Neural progenitor cell (in vitro differentiated cells): Measurements from ENCODE around the gene CA10.

Experiments
- EZH2phosphoT487 ChIP-seq: fragments of 200-600 bp; sonication (generic); IDR thresholded peaks from 2 replicates; pipeline ENCODE4 v1.6.1; 2017; ENCODE audit warnings: antibody characterized with exemption
- TF ChIP-seq, protein P1 (sequence below): fragments of 200-600 bp; sonication (generic); IDR thresholded peaks from 2 replicates; pipeline ENCODE4 v1.5.1; 2017; ENCODE audit warnings: antibody characterized with exemption, mild to moderate bottlenecking

DNA sequence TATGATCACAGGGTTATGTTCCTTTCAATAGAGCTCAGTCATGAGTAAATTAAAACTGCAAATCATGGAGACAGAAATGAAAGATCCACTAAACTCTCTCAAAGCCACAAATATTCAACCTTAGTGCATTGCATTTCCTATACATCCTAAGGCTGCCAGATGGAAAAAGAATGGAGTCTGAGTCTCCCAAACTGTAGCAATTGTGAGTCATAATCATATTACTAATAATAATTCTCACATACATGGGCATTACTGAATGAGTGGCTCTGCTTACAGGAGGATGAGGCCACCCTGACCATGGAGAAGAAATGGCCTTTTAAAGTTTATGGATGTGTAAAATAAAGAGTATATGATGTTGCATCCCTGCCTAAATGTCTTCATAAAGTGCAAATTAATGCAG is 3.2 kb downstream of the CA10 start:
- TF ChIP-seq, protein P1, sequence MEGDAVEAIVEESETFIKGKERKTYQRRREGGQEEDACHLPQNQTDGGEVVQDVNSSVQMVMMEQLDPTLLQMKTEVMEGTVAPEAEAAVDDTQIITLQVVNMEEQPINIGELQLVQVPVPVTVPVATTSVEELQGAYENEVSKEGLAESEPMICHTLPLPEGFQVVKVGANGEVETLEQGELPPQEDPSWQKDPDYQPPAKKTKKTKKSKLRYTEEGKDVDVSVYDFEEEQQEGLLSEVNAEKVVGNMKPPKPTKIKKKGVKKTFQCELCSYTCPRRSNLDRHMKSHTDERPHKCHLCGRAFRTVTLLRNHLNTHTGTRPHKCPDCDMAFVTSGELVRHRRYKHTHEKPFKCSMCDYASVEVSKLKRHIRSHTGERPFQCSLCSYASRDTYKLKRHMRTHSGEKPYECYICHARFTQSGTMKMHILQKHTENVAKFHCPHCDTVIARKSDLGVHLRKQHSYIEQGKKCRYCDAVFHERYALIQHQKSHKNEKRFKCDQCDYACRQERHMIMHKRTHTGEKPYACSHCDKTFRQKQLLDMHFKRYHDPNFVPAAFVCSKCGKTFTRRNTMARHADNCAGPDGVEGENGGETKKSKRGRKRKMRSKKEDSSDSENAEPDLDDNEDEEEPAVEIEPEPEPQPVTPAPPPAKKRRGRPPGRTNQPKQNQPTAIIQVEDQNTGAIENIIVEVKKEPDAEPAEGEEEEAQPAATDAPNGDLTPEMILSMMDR: no peak
- no peak for TF ChIP-seq EZH2phosphoT487
